Measurements from ENCODE around the gene CD63.
A peak's percentile ranks its signal among the peaks of the same experiment; 100 is the strongest.

The CD63 gene

DNA sequence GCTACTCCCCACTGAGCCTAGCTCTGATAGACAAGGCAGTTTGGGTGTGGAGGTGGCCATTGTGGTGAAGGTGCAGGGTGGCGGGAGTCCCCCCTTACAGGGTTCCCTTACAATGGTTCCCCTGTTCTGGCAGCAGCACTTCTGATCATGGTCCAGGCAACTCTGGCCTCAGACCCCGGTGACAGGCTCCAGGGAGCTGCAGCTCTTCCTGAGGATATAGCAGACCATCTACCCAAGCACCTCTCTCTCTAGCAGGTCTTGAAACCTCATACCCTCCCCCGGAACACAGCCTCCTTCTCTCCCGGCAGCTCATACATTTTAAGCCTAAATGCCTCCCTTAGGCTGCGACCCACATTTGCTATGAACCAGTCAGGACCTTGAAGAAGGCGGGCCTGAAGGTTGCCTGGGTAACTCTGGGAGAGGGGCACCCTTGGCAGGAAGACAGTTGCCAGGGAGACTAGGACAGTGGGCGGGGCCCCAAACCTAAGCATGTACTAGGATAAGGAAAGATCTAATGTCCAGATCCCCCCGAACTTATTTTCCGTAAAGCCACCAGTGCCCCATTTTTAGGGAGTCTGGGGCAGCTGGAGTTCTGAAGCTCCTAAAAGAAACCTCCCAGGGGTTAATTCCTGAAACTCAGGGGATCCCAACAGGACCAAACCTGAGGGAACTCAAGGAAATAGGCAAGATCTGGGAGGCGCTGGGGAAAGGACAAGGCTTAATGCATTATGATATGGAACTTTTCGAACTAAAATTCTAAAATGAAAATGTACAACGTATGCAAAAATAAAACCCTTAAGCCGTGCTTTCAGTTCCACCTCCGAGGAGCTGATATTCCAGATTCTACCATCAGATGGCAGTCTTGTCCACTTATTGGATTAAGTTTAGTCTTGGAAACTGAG, 9.6 kb upstream of the CD63 start:
- peak; percentile 68 for DNase-seq

DNA sequence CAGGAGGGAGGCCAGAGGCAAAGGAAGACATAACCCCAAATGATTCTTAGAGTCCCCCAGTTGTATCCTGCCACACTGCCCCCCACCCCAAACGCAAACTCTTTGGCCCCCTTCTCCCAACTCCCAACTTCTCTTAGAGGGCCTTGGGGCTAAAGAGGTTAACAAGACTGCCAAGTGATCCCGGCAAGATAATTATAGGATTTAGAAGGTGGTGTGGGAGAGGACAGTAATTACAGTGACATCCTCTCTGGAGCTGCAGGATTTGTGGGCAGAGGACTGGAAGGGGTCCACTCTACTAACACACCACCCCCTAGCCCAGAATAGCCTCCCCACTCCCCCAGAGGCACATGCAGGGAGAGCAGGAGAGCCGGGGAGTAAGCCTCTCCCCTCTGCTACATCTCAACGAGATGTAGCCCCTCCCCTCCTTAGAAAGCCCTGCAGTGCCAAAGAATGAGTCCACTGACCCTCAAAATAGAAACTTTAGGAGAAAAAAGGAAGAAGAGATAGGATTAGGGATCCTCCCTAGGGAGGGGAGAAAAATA, 8.8 kb upstream of the CD63 start:
- no peak for DNase-seq

DNA sequence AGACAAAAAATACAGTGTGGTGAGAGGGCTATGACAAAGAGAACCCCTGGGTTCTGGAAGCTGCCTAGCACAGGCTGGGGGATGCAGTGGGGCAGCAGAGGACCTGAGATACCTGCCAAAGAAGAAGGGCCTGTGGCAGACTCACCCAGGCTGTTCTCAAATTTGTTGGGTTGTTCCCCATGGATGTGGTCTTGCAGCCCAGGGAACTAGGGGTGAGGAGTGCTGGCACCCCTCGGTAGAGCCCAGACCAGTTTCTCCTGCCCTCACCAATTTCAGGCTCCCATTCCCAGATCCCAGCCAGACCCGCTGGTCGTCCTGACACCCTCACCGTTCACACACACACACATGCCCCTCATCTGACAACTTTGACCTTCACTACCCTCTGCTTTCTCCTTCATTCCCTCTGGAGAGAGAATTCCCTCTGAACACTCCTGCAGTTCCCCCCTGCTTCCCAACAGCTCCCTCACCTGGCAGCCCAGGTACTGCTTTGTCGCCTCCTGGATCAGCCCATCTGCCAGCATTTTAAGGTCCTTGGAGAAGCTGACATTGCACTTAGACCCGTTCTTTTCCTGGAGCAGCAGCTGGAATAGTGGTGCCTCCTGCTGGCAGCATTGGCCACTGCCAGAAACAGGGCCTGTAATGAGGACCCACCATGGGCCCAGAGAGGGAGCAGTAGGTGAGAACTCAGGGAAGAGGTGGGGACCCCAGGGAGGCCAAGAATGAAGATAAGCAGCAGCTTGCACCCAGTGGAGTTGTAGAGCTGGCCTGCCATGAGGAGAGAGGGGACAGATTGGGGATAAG, 8.2 kb upstream of the CD63 start:
- no peak for DNase-seq

DNA sequence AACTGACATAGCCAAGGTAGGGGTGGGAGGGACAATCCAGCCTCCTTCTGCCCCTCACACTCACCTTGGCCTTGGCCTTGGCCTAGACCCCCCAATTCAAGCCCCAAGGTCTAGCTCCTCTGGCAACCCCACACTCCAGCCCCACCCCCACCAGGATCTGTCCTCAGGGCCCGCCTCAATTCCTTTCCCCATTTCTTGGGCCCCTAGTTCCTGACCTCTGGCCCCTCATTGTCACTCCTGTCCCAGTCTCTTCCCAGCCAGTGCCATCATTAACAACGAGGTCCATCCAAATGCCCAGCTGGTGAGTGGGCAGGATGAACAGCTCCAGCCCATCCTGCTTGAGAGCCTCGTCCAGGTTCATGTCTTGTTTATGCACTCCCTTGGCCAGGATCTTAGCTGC, 7.3 kb upstream of the CD63 start:
- no peak for DNase-seq

DNA sequence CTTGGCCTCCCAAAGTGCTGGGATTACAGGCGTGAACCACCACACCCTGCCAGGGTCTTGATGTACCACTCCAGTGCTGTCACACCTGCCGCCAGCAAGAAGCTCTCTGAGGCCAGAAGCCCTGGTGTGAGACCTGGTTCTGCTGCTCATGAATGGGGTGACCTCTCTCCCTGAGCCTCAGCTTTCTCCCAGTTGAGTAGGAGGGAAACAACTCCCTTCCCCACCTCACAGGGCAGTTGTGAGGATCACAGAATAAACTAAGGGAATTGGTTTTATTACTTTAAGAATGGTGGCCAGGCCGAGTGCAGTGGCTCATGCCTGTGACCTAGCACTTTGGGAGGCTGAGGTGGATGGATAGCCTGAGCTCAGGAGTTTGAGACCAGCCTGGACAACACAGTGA, 5.8 kb upstream of the CD63 start:
- no peak for DNase-seq

DNA sequence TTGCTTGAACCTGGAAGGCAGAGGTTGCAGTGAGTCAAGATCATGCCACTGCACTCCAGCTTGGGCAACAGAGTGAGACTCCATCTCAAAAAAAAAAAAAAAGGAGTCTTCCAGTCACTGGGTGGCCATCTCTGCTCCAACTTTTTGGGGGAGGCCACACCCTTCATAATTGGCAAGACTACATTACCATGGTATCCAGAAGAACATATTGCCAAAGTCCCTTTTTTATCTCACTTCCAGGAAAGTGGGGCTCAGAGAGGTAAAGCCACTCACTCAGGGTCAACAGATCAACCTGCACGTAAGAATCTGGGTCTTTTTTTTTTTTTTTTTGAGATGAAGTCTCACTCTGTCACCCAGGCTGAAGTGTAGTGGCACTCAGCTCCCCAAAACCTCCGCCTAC, 5.0 kb upstream of the CD63 start:
- no peak for DNase-seq

DNA sequence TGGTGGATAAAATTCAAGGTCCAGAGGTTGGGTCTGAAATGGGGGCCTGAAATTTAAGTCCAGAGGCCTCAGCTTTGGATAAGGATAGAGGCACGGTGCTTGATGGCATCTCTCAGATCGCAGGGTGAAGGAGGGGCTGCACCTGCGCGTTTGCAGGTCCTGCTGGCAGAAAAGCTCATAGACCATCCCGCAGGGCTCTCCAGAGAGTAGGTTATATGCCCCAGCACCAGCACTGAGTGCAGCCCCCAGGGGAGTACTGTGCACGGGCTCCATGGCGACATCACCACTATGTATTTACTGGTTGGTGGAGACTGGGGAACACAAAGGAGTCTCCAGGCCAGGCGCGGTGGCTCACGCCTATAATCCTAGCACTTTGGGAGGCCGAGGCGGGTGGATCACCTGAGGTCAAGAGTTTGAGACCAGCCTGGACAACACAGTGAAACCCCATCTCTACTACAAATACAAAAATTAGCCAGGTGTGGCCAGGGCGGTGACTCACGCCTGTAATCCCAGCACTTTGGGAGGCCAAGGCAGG, 4.3 kb upstream of the CD63 start:
- no peak for DNase-seq

DNA sequence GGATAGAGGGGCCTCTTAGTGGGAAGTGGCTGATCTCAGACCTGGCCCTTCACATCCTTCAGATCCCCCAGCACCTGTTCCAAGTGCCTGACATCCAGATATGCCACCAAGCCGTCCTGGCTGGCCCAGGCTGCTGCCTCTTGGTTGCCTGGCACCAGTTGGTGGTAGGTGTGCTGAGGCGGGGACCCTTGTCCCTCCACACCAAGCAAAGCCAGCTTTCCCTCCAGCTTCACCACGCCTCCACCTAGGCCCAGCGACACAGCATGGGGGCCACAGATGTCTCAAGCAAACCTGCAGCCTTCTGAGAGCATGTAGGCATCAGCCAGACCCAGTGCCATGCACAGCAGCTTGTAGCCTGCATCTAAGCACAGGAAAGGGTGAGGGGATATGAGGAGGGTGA, 3.5 kb upstream of the CD63 start:
- DNase-seq, result no peak

DNA sequence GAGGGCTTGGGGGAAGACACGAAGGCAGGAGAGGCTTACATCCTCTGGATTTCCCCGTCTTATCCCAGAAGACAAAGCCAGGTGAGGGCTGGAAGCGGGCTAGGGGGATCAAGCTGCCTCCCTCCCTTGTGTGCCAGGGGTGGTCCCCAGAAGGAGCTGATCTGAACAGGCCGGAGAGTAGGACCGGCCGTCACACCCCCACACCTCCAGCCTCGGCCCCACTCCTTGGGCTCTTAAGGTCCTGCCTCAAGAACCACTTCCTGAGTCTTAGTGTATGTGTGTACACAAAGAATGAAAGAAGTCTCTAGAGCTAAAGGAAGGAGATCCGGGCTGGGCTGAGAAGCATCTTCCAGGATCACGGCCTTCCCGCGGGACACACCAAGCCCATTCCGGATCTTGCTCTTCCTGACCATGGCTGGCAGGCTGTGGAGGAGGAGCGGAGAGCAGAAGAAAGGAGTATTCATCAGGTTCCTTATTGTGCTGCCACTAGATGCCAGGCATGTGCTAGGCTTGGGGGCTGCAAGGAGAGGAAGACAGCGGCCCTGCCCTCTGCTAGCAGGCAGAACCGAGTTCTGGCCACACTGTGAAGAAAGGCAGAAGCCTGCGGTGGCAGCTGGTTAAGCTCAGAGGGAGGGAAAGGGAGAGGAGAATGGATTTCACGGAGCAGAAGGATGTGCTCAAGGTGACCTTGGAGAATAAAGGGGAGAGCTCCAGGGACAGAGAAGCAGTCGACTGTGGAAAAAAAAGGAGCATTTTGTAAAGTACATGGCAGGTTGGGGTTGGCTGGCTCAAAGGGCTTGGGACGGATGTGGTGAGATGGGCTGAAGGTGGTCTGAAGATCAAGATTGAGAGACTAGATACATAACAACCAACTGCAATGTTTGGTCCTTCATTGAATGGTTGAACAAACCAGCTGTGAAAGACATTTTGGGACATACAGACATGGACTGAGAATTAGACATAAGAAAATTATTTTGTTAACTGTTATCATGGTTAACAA, 1.3 kb upstream of the CD63 start:
- DNase-seq, result peak; percentile 39

DNA sequence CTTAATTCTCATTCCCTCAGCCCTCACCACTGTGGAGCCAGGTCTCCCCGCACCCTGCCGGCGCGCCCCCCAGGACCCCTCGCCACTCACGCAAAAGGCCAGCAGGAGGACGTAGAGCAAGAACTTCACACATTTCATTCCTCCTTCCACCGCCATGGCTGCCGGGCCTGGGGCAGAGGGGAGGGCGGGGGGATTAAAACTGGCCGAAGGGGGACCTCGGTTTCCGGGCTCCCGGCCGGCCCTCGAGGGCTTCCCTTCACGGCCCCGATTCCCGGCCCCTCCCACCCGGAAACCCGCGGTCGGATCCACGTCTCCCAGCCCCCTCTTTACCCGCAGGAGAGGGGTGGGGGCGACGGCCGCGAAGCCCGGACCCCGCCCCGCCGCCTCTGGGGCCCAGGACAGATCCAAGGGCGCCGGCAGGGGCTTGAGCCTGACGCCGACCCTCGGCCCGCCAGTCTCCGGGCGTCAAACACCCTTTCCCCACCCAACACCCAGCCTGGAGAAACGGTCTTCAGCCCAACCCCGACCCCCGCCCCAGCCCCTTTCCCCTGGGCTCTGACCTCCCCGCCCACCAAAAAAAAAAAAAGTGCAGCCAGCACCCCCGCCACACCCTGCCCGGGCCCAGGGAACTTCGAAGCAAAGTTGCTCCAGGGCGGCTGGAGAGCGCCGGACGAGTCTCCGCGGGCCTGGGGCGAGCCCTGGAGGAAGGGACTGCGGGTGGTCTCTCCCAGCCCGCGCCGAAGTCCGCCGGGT, 447 bp downstream of the CD63 start:
- no peak for DNase-seq

DNA sequence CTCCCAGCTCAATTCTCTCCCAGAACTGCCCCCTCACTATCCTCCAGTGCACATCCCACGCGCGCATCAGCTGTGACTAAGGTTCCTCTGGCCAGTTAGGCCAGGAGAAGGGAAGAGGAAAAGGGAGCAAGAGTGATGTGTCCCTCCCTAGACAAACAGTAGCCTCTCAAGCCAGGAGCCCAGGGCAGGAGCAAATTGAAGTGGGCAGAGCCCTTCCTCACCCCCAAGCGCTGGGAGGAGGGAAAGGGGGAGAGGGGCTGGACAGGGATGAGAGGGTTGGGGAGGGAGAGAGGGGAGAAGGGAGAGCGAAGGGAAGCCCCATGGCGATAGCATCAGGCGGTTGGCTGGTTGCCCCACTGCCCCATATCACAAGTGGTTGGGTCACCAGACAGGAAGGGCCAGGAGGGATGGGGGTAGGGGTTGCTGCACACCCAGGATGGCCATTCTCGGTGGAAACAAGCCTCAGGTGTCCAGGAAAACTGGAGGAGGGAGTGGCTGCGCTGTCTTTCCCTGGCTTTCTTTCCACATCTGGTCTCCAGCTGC, 1.1 kb downstream of the CD63 start:
- peak; percentile 53 for DNase-seq

DNA sequence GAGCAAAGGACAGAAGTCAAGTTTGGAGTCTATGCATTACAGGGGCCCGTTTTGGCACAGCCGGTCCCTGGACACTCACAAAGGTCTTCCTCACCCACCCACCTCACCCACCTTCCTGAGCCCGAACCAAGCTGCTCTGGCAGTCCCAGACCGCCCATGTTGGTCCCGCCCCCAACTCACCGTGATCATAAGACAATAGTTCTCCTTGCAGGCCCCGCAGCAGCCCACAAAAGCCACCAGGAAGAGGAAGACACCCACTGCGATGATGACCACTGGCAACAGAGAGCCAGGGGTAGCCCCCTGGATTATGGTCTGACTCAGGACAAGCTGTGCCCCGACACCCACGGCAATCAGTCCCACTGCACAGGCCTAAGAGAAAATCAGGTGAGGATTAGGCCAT, 1.8 kb downstream of the CD63 start:
- DNase-seq, result no peak

DNA sequence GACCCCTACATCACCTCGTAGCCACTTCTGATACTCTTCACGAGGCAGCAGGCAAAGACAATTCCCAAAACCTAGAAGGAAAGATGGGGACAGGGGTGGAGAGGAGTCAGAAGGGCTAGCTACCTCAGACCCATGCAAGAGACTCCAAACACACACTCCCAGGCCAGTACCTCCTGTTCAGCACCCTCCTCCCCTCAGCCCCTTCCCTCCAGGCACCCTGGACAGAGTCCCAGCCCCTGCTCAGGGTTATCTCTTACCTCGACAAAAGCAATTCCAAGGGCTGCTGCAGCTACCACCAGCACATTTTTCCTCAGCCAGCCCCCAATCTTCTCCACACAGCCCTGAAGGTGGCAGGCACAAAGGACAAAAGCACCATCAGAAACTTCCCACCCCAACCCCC, 3.3 kb downstream of the CD63 start:
- no peak for DNase-seq

DNA sequence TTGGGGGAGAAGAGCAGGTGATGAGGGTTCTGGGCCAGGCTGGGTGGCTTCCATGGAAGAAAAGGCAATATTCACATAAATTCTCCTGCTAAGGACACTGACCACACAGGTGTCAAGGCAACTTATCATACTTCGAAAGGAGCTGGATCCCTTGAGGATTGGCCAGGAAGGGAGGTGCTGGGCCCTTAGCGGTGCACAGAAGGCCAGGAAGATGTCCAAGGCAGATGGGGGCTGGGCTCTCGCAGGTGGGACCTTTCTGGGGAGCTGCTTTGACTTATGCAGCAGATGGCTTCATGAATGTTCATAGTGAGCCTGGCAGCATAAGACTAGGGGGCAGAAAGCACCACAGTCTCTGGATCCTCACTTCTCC, 3.9 kb downstream of the CD63 start:
- DNase-seq, result no peak

DNA sequence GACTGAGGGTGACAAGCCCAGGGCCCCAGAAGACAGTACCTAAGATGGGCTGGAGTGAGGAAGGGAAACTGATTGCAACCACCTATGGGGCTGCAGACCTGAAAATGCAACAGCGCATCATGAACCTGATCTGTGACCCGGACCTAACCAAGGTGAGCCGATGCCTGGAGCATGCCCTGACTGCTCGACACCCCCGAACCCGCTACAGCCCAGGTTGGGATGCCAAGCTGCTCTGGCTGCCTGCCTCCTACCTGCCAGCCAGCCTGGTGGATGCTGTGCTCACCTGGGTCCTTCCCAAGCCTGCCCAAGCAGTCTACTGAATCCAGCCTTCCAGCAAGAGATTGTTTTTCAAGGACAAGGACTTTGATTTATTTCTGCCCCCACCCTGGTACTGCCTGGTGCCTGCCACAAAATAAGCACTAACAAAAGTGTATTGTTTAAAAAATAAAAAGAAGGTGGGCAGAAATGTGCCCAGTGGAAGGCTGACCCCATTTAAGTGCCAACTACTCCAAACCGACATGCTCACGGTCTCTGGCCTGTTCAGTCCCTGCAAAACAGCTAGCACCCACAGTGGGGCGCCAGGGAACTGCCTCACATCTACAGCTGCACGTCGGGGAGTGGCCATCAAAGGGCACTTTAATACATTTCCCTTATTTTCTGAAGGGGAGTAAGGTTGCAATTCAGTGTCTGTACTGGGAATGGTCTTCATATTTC, 4.4 kb downstream of the CD63 start:
- DNase-seq, result no peak

DNA sequence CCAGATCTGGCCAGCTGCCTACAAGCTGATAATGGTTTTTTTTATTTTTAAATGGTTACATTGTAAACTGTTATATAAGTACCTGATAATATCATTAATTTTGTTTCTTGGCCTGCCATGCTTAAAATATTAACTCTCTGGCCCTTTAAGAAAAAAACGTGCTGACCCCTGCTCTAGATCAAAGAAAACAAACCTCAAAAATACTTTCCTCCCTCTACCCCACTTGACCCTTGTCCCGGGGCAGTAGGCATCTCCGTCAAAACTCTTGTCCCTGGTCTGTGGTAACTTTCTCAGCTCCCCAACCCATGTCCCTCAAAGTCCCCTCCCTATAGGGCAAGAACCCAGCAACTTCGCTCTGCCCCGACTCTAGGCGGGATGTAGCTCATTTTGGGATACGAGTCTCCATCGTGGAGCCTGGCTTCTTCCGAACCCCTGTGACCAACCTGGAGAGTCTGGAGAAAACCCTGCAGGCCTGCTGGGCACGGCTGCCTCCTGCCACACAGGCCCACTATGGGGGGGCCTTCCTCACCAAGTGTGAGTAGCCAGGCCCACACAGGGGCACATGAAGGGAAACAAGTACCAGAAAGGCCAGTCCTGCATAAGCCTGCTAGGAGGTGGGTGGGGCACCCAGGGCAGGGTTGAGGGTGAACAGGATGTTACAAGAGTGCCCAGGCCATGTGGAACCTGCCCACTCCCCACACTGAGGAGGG, 5.1 kb downstream of the CD63 start:
- DNase-seq, result no peak

DNA sequence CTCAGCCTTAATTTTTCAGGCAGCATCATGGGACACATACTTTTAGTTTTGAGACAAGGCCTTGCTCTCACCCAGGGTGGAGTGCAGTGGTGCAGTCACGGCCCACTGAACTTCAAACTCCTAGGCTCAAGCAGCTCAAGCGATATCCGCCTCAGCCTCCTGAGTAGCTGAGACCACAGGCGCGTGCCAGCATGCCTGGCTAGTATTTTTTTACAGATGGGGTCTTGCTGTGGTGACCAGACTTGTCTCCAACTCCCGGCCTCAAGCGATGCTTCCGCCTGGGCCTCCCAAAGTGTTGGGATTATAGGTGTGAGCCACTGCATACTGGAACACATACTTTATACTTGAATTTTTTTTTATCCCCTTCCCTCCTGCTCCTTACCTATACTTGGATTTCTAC, 5.9 kb downstream of the CD63 start:
- DNase-seq, result no peak

DNA sequence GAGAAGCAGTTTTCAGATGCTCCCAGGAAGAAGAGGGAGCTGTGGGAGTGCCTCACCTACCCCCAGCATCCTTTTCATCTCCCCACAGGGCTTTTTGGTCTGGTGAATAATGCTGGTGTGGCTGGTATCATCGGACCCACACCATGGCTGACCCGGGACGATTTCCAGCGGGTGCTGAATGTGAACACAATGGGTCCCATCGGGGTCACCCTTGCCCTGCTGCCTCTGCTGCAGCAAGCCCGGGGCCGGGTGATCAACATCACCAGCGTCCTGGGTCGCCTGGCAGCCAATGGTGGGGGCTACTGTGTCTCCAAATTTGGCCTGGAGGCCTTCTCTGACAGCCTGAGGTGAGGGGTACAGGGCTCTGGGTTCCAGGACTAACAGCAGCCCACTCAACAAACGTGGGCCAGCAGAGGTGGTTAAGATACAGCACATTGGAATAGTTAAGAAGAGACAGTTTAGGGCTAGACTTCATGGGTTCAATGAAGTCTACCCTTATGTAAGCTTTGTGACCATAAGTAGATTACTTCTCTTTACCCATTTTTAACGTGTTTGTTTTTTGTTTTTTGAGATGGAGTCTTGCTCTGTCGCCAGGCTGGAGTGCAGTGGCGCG, 7.1 kb downstream of the CD63 start:
- DNase-seq, result no peak

DNA sequence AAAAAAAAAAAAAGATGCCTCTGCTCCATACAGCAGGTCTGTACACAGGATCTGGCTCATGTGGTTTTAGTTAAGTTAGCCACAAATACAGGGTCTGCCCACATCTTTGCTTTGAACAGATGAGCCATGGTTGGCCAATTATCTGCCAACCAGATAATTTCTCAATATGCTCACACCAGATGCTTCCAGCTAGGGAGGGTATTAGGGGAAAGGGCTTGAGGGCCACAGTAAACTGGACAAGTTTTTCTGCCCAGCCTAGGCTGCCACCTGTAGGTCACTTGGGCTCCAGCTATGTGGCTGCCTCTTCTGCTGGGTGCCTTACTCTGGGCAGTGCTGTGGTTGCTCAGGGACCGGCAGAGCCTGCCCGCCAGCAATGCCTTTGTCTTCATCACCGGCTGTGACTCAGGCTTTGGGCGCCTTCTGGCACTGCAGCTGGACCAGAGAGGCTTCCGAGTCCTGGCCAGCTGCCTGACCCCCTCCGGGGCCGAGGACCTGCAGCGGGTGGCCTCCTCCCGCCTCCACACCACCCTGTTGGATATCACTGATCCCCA, 7.8 kb downstream of the CD63 start:
- peak; percentile 87 for DNase-seq
